ENCODE results near the gene KCTD10.
"Not testable (repeated sequence)": the region's sequence is repeated elsewhere in the genome, so short reads cannot be mapped to it uniquely, and the experiment has no call there.

KCTD10 gene

GRCh38 chr12:109473526-109474270 is 3.4 kb downstream of the KCTD10 start:
- not testable (repeated sequence) for DNase-seq (ENCODE audit: low read depth in 2 of 3, low spot score in 2 of 3)

- DNase-seq (ENCODE audit: low read depth in 2 of 3, low spot score in 2 of 3) = no peak
Observed at GRCh38 chr12:109473006-109473405, 4.1 kb downstream of the KCTD10 start.

GRCh38 chr12:109469517-109469916 is 7.6 kb downstream of the KCTD10 start:
- no peak for DNase-seq (ENCODE audit: low read depth in 2 of 3, low spot score in 2 of 3)

GRCh38 chr12:109467978-109468676 is 9.0 kb downstream of the KCTD10 start:
- DNase-seq (ENCODE audit: low read depth in 2 of 3, low spot score in 2 of 3) = no peak

- no peak for DNase-seq (ENCODE audit: low read depth in 2 of 3, low spot score in 2 of 3)
Observed at GRCh38 chr12:109466821-109467220, 10.3 kb downstream of the KCTD10 start.

GRCh38 chr12:109466305-109466704 is 10.8 kb downstream of the KCTD10 start:
- DNase-seq (ENCODE audit: low read depth in 2 of 3, low spot score in 2 of 3) = no peak

- DNase-seq (ENCODE audit: low read depth in 2 of 3, low spot score in 2 of 3) = no peak
Observed at GRCh38 chr12:109464642-109465351, 12.3 kb downstream of the KCTD10 start.

- no peak for DNase-seq (ENCODE audit: low read depth in 2 of 3, low spot score in 2 of 3)
Observed at GRCh38 chr12:109463756-109464155, 13.3 kb downstream of the KCTD10 start.

- no peak for DNase-seq (ENCODE audit: low read depth in 2 of 3, low spot score in 2 of 3)
Observed at GRCh38 chr12:109462868-109463692, 14.0 kb downstream of the KCTD10 start.

- no peak for DNase-seq (ENCODE audit: low read depth in 2 of 3, low spot score in 2 of 3)
Observed at GRCh38 chr12:109461846-109462756, 15.0 kb downstream of the KCTD10 start.

GRCh38 chr12:109461049-109461845 is 15.9 kb downstream of the KCTD10 start:
- DNase-seq (ENCODE audit: low read depth in 2 of 3, low spot score in 2 of 3) = no peak

GRCh38 chr12:109460538-109460937 is 16.6 kb downstream of the KCTD10 start:
- DNase-seq (ENCODE audit: low read depth in 2 of 3, low spot score in 2 of 3) = no peak

- DNase-seq (ENCODE audit: low read depth in 2 of 3, low spot score in 2 of 3) = no peak
Observed at GRCh38 chr12:109459247-109459646, 17.9 kb downstream of the KCTD10 start.

- no peak for DNase-seq (ENCODE audit: low read depth in 2 of 3, low spot score in 2 of 3)
Observed at GRCh38 chr12:109458771-109459208, 18.3 kb downstream of the KCTD10 start.

GRCh38 chr12:109458086-109458485 is 19.0 kb downstream of the KCTD10 start:
- no peak for DNase-seq (ENCODE audit: low read depth in 2 of 3, low spot score in 2 of 3)

- DNase-seq (ENCODE audit: low read depth in 2 of 3, low spot score in 2 of 3) = no peak
Observed at GRCh38 chr12:109455706-109456105, 21.4 kb downstream of the KCTD10 start.

- no peak for DNase-seq (ENCODE audit: low read depth in 2 of 3, low spot score in 2 of 3)
Observed at GRCh38 chr12:109452489-109452888, 24.6 kb downstream of the KCTD10 start.

GRCh38 chr12:109451400-109451799 is 25.7 kb downstream of the KCTD10 start:
- no peak for DNase-seq (ENCODE audit: low read depth in 2 of 3, low spot score in 2 of 3)

- DNase-seq (ENCODE audit: low read depth in 2 of 3, low spot score in 2 of 3) = no peak
Observed at GRCh38 chr12:109450980-109451379, 26.1 kb downstream of the KCTD10 start.
